Head of caudate nucleus (tissue), 42 donors: ENCODE results near the gene LAMP5.

Experiments
- DNase-seq, 42 donors: peaks; one replicate each; pipeline versions ENCODE4 v3.0.0 to v3.0.0-alpha.2; 2020 to 2021; ENCODE audit warnings: mixed read lengths in 7 of 42
- intact Hi-C: fragments of 100-400 bp; cut with DNase I; formaldehyde crosslinking; loops from one replicate; pipeline ENCODE4 v1.15.0; 2022

LAMP5 gene

GRCh38 chr20:9574776-9575175 is 60.4 kb downstream of the LAMP5 start:
- intact Hi-C loops = no loop called here
- no peak for DNase-seq

- intact Hi-C loops = no loop called here
- no peak for DNase-seq
Measured at GRCh38 chr20:9575836-9576235, 61.4 kb downstream of the LAMP5 start.

GRCh38 chr20:9576695-9577094 is 62.3 kb downstream of the LAMP5 start:
- intact Hi-C loops = no loop called here
- DNase-seq = no peak

GRCh38 chr20:9577397-9577796 is 63.0 kb downstream of the LAMP5 start:
- peak in 10 of 42 donors; percentile 10 to 52 (median 22) for DNase-seq
- intact Hi-C loops = no loop called here

GRCh38 chr20:9578594-9578993 is 64.2 kb downstream of the LAMP5 start:
- intact Hi-C loops = no loop called here
- no peak for DNase-seq
